Measurements from ENCODE around the gene AGAP2. TPM values are rescaled to one million over a fixed set of nuclear protein-coding genes. Genes with fewer than 3 reads are reported as not detected.

AGAP2 gene
- total and polyA plus RNA-seq, 2 of the 13 experiments (the other 11 are each of a cell fraction or from before 2014, with no cell fraction given), result 0.38 to 0.45 TPM

GRCh38 chr12:57693659-57694458, 44.7 kb downstream of the AGAP2 start, which contains the start of gene OS9 (continued):
- TF ChIP-seq ZBTB40 (IDR thresholded peaks at IDR 0.05), result no peak
- peak; percentile 71; the same call in 1 of the 2 replicates for TF ChIP-seq ZBTB40 (CRISPR knock-in tag; IDR thresholded peaks at IDR 0.05)
- peak in 1 of 2 experiments; percentile 27; a peak in 1 of 4 replicates for TF ChIP-seq KLF16 (CRISPR knock-in tag; IDR thresholded peaks at IDR 0.05)
- TF ChIP-seq KAT8 (CRISPR knock-in tag; IDR thresholded peaks at IDR 0.05), result peak; percentile 92
- TF ChIP-seq BHLHE40 (IDR thresholded peaks at IDR 0.05; ENCODE audit: low read length), result 0 out of 2 replicates have a peak, but pooled peaks have one; percentile 38
- TF ChIP-seq ZNF549 (CRISPR knock-in tag; IDR thresholded peaks at IDR 0.05), result no peak
- no peak for TF ChIP-seq GPBP1L1 (CRISPR knock-in tag; IDR thresholded peaks at IDR 0.05)
- TF ChIP-seq POLR2A (IDR thresholded peaks at IDR 0.05; ENCODE audit: insufficient read depth in 1 of 2, low read depth in 2 of 2, low read length in 2 of 2), result peak; percentile 94 to 96
- TF ChIP-seq SAP130 (CRISPR knock-in tag; IDR thresholded peaks at IDR 0.05; ENCODE audit: low read depth), result peak; percentile 98
- no peak for TF ChIP-seq FOXA1 (IDR thresholded peaks at IDR 0.05)
- peak; percentile 9; the same call in 1 of the 2 replicates for TF ChIP-seq FOXA1 (CRISPR knock-in tag; IDR thresholded peaks at IDR 0.05)
- TF ChIP-seq MTF1 (CRISPR knock-in tag; IDR thresholded peaks at IDR 0.05), result peak; percentile 95; the same call in 1 of the 2 replicates
- 0 out of 2 replicates have a peak, but pooled peaks have one; percentile 3 for TF ChIP-seq HNF4A (CRISPR knock-in tag; IDR thresholded peaks at IDR 0.05)
- peak; percentile 41; the same call in 1 of the 2 replicates for TF ChIP-seq ZNF891 (CRISPR knock-in tag; IDR thresholded peaks at IDR 0.05)
- peak; percentile 54 for TF ChIP-seq HCFC1 (IDR thresholded peaks at IDR 0.05; ENCODE audit: low read depth, low read length)
- no peak for TF ChIP-seq SOX6 (IDR thresholded peaks at IDR 0.05)
- TF ChIP-seq SOX6 (CRISPR knock-in tag; IDR thresholded peaks at IDR 0.05), result peak; percentile 29; the same call in 1 of the 2 replicates
- no peak for TF ChIP-seq ZSCAN9 (CRISPR knock-in tag; IDR thresholded peaks at IDR 0.05; ENCODE audit: borderline replicate concordance)
- no peak for TF ChIP-seq KDM5B (CRISPR knock-in tag; IDR thresholded peaks at IDR 0.05; ENCODE audit: borderline replicate concordance)
- peak; percentile 61 for TF ChIP-seq MAX (IDR thresholded peaks at IDR 0.05)
